MM.1S (cell line): ENCODE results near the gene RIN2.
A peak's percentile ranks its signal among the peaks of the same experiment; 100 is the strongest.

Experiments used
- DNase-seq: peaks from one replicate; pipeline ENCODE4 v3.0.0-alpha.2; 2015
- H2AFZ ChIP-seq: fragments of 300-600 bp; sonication (generic); 2 replicates; pipeline ENCODE4 v1.6.0; 2016; ENCODE audit warnings: antibody characterized with exemption, low read length
- H3F3A ChIP-seq: fragments of 300-600 bp; sonication (generic); 2 replicates; pipeline ENCODE4 v1.6.1; 2016; ENCODE audit warnings: mild to moderate bottlenecking, antibody characterized with exemption, low read length, moderate library complexity, mixed read lengths; ENCODE audit not compliant: insufficient read depth
- H3K27ac ChIP-seq: fragments of 300-600 bp; sonication (generic); 2 replicates; pipeline ENCODE4 v1.5.1; 2016; ENCODE audit warnings: mild to moderate bottlenecking, low read length
- H3K27me3 ChIP-seq: fragments of 300-600 bp; sonication (generic); replicated peaks from 2 replicates; pipeline ENCODE4 v1.6.0; 2016; ENCODE audit warnings: low read length; ENCODE audit not compliant: insufficient read depth
- H3K36me3 ChIP-seq: fragments of 300-600 bp; sonication (generic); replicated peaks from 2 replicates; pipeline ENCODE4 v1.6.1; 2016; ENCODE audit warnings: mild to moderate bottlenecking, low read length, mixed read lengths; ENCODE audit not compliant: insufficient read depth
- H3K4me1 ChIP-seq: fragments of 300-600 bp; sonication (generic); 2 replicates; pipeline ENCODE4 v1.6.1; 2016; ENCODE audit warnings: low read length, mixed read lengths
- H3K4me2 ChIP-seq: fragments of 300-600 bp; sonication (generic); 2 replicates; pipeline ENCODE4 v1.6.0; 2016; ENCODE audit warnings: low read depth, low read length
- H3K4me3 ChIP-seq: fragments of 300-600 bp; sonication (generic); 2 replicates; pipeline ENCODE4 v1.5.1; 2016; ENCODE audit warnings: low read length, mixed read lengths
- H3K79me2 ChIP-seq: fragments of 300-600 bp; sonication (generic); 2 replicates; pipeline ENCODE4 v1.6.1; 2016; ENCODE audit warnings: mixed run types, low read length, mixed read lengths
- H3K9ac ChIP-seq: fragments of 300-600 bp; sonication (generic); 2 replicates; pipeline ENCODE4 v1.6.1; 2016; ENCODE audit warnings: low read length, mixed read lengths
- H3K9me2 ChIP-seq: fragments of 300-600 bp; sonication (generic); replicated peaks from 2 replicates; pipeline ENCODE4 v1.6.1; 2016; ENCODE audit warnings: mild to moderate bottlenecking, low read length, mixed read lengths; ENCODE audit not compliant: insufficient read depth
- H3K9me3 ChIP-seq: fragments of 300-600 bp; sonication (generic); replicated peaks from 2 replicates; pipeline ENCODE4 v1.6.1; 2016; ENCODE audit warnings: mild to moderate bottlenecking, low read length, mixed read lengths; ENCODE audit not compliant: insufficient read depth
- H4K20me1 ChIP-seq: fragments of 300-600 bp; sonication (generic); 2 replicates; pipeline ENCODE4 v1.6.1; 2016; ENCODE audit warnings: mild to moderate bottlenecking, low read length, moderate library complexity, mixed read lengths; ENCODE audit not compliant: insufficient read depth
- EZH2 ChIP-seq: fragments of 300-600 bp; sonication (generic); optimal IDR thresholded peaks from 2 replicates; pipeline ENCODE3; 2017; ENCODE audit warnings: low read depth, mild to moderate bottlenecking, antibody characterized with exemption, low read length, mixed read lengths
- EZH2phosphoT487 ChIP-seq: fragments of 300-600 bp; sonication (generic); IDR thresholded peaks from 2 replicates; pipeline ENCODE4 v1.6.1; 2018; ENCODE audit warnings: antibody characterized with exemption, low read length
- TF ChIP-seq, protein P1 (sequence below): fragments of 300-600 bp; sonication (generic); IDR thresholded peaks from 2 replicates; pipeline ENCODE4 v1.5.1; 2016; ENCODE audit warnings: antibody characterized with exemption, low read length, mixed read lengths

Gene RIN2

DNA sequence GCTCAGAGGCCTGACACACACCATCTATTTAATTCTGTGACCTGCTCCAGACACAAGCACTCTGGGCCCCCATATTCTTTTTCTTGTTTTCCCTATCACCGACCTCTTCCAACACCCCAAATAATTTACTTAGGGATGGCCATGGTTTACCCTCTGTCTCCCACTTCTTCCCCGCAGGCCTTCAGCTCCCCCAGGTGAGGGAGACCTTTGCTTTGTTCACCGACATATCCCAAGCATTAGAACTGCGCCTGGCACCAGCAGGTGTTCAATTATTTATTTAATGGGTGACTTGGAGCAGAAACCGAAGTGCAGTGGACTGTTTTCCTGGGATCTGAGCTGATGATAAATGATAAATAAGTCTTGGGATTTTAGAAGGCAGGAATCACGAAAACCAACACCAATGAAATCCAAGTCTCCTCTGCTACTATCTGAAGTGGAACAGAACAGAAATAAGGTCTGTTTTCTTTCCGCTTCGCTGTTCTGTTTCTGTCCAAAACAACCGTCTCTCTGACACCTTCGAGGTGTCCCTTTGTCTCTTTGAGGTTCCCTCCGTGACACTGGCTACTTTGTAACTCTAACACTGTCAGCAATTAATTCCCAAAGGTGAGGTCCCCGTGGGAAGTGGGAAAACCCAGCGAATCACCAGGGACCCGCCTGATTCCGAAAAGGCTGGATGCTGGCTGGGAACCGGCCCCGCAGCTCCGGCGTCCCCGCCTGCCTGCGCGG is 1.1 kb upstream of the RIN2 start:
- no peak for TF ChIP-seq EZH2
- TF ChIP-seq, protein P1, sequence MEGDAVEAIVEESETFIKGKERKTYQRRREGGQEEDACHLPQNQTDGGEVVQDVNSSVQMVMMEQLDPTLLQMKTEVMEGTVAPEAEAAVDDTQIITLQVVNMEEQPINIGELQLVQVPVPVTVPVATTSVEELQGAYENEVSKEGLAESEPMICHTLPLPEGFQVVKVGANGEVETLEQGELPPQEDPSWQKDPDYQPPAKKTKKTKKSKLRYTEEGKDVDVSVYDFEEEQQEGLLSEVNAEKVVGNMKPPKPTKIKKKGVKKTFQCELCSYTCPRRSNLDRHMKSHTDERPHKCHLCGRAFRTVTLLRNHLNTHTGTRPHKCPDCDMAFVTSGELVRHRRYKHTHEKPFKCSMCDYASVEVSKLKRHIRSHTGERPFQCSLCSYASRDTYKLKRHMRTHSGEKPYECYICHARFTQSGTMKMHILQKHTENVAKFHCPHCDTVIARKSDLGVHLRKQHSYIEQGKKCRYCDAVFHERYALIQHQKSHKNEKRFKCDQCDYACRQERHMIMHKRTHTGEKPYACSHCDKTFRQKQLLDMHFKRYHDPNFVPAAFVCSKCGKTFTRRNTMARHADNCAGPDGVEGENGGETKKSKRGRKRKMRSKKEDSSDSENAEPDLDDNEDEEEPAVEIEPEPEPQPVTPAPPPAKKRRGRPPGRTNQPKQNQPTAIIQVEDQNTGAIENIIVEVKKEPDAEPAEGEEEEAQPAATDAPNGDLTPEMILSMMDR = no peak
- no peak for TF ChIP-seq EZH2phosphoT487

DNA sequence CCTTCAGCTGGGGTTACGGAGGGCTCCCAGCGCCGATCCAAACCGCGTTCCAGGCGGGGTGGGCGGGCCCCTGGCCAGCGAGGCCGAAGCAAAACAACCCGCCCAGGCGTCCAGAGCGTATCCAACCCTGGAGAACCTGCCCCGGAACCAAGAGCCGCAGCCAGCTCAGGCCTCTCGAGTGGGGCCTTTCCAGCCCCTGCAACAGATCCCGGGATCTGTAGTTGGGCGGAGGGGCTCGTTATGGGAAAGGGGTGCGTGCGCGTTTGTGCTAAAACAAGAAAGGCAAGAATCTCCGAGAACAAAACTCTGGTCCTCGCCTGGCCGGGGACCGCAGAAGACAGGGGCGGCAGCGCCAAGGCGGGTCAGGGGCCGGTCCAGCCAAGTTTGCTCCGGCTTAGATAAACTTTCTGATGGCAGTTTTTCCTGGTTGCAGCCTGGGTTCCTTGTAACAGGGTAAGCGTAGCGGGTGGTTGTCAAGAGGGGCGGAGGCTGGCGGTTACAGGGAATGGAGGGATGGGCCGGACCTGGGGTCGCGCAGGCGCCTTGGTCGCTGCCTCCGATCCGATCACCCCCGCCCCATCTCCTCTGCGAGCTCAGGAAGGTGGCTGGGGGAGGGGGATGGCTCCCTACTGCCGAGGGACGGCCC is 448 bp upstream of the RIN2 start:
- peaks cover 8% of the 10 kb centered on the region; the same call in 1 of the 2 replicates for H3F3A ChIP-seq
- H3K36me3 ChIP-seq = no peaks in the 10 kb centered on the region
- H4K20me1 ChIP-seq = no peaks in the 10 kb centered on the region
- peak; percentile 38 for DNase-seq
- peak overlapping the region; percentile 99 for H3K4me2 ChIP-seq
- no peak overlapping the region for H3K27ac ChIP-seq
- H3K4me1 ChIP-seq = peaks cover 6% of the 10 kb centered on the region; the same call in 1 of the 2 replicates
- H3K9me3 ChIP-seq = no peaks in the 10 kb centered on the region
- peak overlapping the region; percentile 68 for H3K4me3 ChIP-seq
- no peaks in the 10 kb centered on the region for H3K9me2 ChIP-seq
- no peaks in the 10 kb centered on the region for H3K79me2 ChIP-seq
- H2AFZ ChIP-seq = peak overlapping the region; percentile 92
- TF ChIP-seq EZH2phosphoT487 (no peak), EZH2 (no peak)
- TF ChIP-seq, protein P1 = no peak
- H3K27me3 ChIP-seq = no peaks in the 10 kb centered on the region
- H3K9ac ChIP-seq = peak overlapping the region; percentile 56; the same call in 1 of the 2 replicates

More for the DNA sequence above, 1.1 kb upstream of the RIN2 start:
- Histone ChIP-seq H2AFZ (peak overlapping the region; percentile 92), H3K4me1 (peaks cover 6% of the 10 kb centered on the region; the same call in 1 of the 2 replicates), H3K9me2 (no peaks in the 10 kb centered on the region), H3K27me3 (no peaks in the 10 kb centered on the region), H3F3A (peaks cover 8% of the 10 kb centered on the region; the same call in 1 of the 2 replicates), H4K20me1 (no peaks in the 10 kb centered on the region), H3K79me2 (no peaks in the 10 kb centered on the region), H3K4me3 (peak overlapping the region; percentile 68), H3K9me3 (no peaks in the 10 kb centered on the region), H3K4me2 (peak overlapping the region; percentile 99), H3K9ac (peak overlapping the region; percentile 56; the same call in 1 of the 2 replicates), H3K27ac (no peak overlapping the region), H3K36me3 (no peaks in the 10 kb centered on the region)
- no peak for DNase-seq

DNA sequence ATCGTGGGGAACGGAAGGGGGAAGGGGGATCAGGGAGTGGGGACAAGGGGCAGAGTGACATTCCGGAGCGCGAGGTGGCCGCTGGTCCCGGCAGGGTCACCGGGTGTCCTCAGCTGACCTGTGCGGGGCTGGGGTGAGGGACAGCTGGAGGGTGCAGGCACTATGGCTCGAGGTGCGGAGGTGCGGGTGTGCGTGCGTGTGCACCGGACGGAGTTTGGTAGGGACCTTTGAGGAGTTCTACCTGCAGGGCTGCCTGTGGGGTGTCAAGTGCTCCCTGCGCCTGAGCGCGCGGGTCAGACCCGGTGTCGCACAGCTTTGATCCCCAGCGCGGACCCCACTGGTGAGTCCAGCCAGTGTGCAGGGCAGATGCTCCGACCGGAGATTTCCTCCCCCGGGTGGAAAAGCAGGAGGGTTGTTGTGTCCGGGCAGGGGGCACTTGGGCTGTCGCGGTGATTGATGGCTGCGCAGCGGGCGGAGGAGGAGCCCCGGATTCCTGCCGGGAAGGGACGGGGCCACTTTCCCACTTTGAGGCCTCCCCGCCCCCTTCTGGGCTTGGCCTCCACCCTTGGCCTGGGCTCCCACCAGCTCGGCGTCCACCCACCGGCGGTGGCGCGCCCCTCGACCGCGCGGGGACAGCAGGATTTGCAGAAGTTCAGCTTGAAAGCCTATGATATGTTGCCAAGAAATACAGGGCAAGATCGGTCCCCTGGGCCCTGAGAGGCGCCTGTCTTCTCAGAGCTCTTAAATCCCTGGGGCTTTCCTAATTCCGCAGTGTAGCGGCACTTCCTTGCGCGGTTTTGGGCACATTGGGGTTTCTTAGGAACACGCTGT is 658 bp downstream of the RIN2 start:
- H2AFZ ChIP-seq = peak overlapping the region; percentile 92; the same call in 1 of the 2 replicates
- H3K36me3 ChIP-seq = no peaks in the 10 kb centered on the region
- no peaks in the 10 kb centered on the region for H4K20me1 ChIP-seq
- H3K9me3 ChIP-seq = no peaks in the 10 kb centered on the region
- H3K79me2 ChIP-seq = no peaks in the 10 kb centered on the region
- H3K4me2 ChIP-seq = peak overlapping the region; percentile 99
- peak overlapping the region; percentile 68; the same call in 1 of the 2 replicates for H3K4me3 ChIP-seq
- no peaks in the 10 kb centered on the region for H3K9me2 ChIP-seq
- H3K27me3 ChIP-seq = no peaks in the 10 kb centered on the region
- H3K9ac ChIP-seq = no peak overlapping the region
- TF ChIP-seq EZH2phosphoT487 = no peak
- no peak for TF ChIP-seq EZH2
- TF ChIP-seq, protein P1 = no peak
- peaks cover 8% of the 10 kb centered on the region; the same call in 1 of the 2 replicates for H3F3A ChIP-seq
- H3K4me1 ChIP-seq = peaks cover 6% of the 10 kb centered on the region; the same call in 1 of the 2 replicates
- no peak overlapping the region for H3K27ac ChIP-seq
- no peak for DNase-seq
